ENCODE data around the gene TECR. TPM values are rescaled to one million over a fixed set of nuclear protein-coding genes. Genes with fewer than 3 reads are reported as not detected.
A peak's percentile ranks its signal among the peaks of the same experiment; 100 is the strongest.
"Not testable (repeated sequence)": the region's sequence is repeated elsewhere in the genome, so short reads cannot be mapped to it uniquely, and the experiment has no call there.

The TECR gene
- total RNA-seq, 2 experiments from 2014 or later = 169 to 190 TPM

DNA sequence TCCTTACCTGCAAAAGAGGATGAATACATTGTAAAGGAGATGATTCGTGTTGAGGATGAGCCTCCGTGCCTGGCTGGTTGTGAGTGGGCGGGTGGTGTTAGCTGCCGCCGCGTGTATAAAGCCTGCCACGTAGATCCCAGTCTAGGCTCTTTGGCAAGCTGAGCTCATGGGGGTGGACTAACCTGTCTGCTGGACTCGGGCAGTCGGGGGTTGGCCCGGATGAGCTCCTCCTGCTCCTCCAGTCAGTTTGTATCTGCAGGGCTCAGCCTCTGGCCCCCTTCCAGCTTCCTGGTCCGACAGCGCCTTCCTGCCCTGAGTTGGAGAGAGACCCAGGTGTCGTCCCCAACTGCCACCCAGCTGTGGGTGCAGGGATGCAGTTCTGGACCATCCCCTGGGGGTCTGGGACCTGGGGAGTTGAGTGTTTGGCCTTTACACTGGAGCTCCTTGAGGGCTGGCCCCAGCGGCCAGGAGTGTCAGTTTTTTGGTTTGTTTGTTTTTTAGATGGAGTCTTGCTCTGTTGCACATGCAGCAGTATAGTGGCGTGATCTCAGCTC lies 20.9 kb downstream of the TECR start:
- Mint-ChIP-seq H3K9me3 (no peaks in the 10 kb centered on the region), H3K27me3 (no peaks in the 10 kb centered on the region), H3K27ac (peak overlapping the region; percentile 88), H3K36me3 (ENCODE audit: low read depth) (peaks cover 16% of the 10 kb centered on the region), H3K4me3 (no peak overlapping the region), H3K4me1 (peaks cover 49% of the 10 kb centered on the region)
- ChIA-PET POLR2A (no interaction called here), CTCF (interaction anchor here (1.1 to 2.0 kb wide), 3 partner anchors 12 to 18 kb away, joined by 3 to 5 read pairs (median 4); no protein-coding TSS in a partner anchor)
- no peak for DNase-seq

DNA sequence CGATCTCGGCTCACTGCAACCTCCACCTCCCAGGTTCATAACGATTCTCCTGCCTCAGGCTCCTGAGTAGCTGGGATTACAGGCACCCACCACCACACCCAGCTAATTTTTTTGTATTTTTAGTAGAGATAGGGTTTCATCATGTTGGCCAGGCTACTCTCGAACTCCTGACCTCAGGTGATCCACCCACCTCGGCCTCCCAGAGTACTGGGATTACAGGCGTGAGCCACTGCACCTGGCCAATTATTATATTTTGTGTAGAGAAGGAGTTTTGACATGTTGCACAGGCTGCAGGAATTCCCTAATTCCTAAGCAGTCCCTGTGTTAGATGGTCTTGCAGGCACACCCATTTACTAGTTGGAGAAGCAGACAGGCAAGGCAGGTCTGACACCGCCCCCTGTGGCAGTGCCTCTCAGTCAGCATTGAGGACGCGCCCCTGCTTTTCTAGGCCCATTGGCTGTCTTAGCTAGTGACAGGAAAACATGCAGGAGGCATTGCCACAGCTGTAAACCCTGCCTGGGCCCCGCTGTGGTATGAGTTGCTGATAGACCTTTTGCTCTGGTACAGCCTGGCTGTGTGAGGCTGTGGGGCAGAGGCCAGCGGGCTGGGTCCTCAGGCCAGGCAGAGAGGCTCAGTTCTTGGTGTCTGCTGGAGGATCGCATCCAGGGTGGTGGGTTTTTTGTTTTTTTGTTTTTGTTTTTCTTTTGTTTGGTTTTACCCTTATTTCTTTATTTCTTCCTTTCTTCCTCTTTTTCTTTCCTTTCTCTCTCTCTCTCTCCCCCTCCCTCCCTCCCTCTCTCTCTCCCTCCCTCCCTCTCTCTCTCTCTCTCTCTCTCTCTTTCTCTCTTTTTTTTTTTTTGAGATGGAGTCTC lies 22.0 kb downstream of the TECR start:
- H3K9me3 Mint-ChIP-seq, H3K27me3 Mint-ChIP-seq, H3K4me3 Mint-ChIP-seq, POLR2A ChIA-PET: not testable (repeated sequence)
- peaks cover 48% of the 10 kb centered on the region for H3K4me1 Mint-ChIP-seq
- CTCF ChIA-PET = interaction anchor here (0.6 to 2.0 kb wide), 5 partner anchors 13 to 172 kb away, joined by 3 to 5 read pairs (median 4); no protein-coding TSS in a partner anchor
- peak overlapping the region; percentile 88 for H3K27ac Mint-ChIP-seq
- H3K36me3 Mint-ChIP-seq (ENCODE audit: low read depth) = peaks cover 20% of the 10 kb centered on the region
- peak; percentile 89 for DNase-seq

GRCh38 chr19:14552006-14552360 lies 22.6 kb downstream of the TECR start:
- DNase-seq, POLR2A ChIA-PET, H3K27me3 Mint-ChIP-seq, H3K9me3 Mint-ChIP-seq: not testable (repeated sequence)
- Mint-ChIP-seq H3K4me3 (peak overlapping the region; percentile 19), H3K4me1 (peaks cover 48% of the 10 kb centered on the region), H3K27ac (peak overlapping the region; percentile 88), H3K36me3 (ENCODE audit: low read depth) (peaks cover 20% of the 10 kb centered on the region)
- CTCF ChIA-PET = interaction anchor here (0.6 to 1.1 kb wide), 2 partner anchors 45 to 173 kb away, joined by 3 to 5 read pairs; no protein-coding TSS in a partner anchor

- POLR2A ChIA-PET = no interaction called here
Measured at GRCh38 chr19:14553042-14553938, 23.9 kb downstream of the TECR start.

DNA sequence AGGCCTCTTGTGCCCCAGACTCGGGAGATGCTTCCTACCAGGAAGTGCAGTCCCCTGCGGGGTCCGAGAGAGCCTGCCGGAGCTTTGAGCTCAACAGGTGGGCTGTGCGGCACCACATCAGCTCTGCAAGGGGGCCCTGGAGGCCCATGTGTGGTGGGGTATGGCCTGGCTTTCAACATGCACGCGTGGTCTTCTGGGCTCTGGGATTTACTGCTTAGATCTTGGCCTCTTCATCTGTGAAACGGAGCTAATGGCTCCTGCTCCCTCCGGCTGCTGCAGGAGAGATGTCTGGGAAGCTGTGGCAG lies 24.5 kb downstream of the TECR start:
- ChIA-PET CTCF (interaction anchor here (0.9 to 1.9 kb wide), 3 partner anchors 10 to 16 kb away, joined by 3 to 5 read pairs (median 3); no protein-coding TSS in a partner anchor), POLR2A (interaction anchor here (0.5 kb wide), 1 partner anchor 475 kb away, joined by 3 read pairs; no protein-coding TSS in a partner anchor)
- Mint-ChIP-seq H3K27me3 (no peaks in the 10 kb centered on the region), H3K4me3 (no peak overlapping the region), H3K36me3 (ENCODE audit: low read depth) (peaks cover 12% of the 10 kb centered on the region), H3K4me1 (peaks cover 48% of the 10 kb centered on the region), H3K9me3 (no peaks in the 10 kb centered on the region), H3K27ac (peak overlapping the region; percentile 19)
- DNase-seq = no peak

More at GRCh38 chr19:14553042-14553938, 23.9 kb downstream of the TECR start:
- CTCF ChIA-PET = interaction anchor here (0.6 to 1.9 kb wide), 3 partner anchors 10 to 416 kb away, joined by 3 to 5 read pairs (median 3); no protein-coding TSS in a partner anchor
- Mint-ChIP-seq H3K4me1 (peaks cover 50% of the 10 kb centered on the region), H3K9me3 (no peaks in the 10 kb centered on the region), H3K27ac (peak overlapping the region; percentile 88), H3K36me3 (ENCODE audit: low read depth) (peaks cover 18% of the 10 kb centered on the region), H3K27me3 (no peaks in the 10 kb centered on the region), H3K4me3 (no peak overlapping the region)
- DNase-seq = no peak

DNA sequence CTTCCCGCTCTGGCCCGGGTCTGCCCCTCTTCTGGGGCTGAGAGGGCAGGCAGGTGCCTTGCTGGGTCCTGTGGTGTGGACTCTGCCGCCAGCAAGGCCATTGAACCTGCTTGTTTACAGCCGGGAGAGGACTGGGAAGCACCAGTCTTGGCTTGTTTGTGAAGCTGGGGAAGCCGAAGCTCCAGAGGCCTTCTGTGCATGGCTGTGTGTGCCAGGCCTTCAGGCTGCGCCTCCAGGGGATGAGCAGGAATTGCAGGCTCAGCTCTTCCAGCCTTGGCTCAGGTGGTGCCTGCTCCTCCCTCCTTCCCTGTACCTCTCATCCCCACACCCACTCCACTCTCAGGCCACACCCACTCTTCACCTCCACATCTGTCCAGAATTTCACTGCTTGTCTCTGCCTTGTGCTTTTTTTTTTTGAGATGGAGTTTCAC lies 25.0 kb downstream of the TECR start:
- Mint-ChIP-seq H3K4me3 (no peak overlapping the region), H3K36me3 (ENCODE audit: low read depth) (peaks cover 12% of the 10 kb centered on the region), H3K27me3 (no peaks in the 10 kb centered on the region), H3K4me1 (peaks cover 48% of the 10 kb centered on the region), H3K27ac (peak overlapping the region; percentile 55), H3K9me3 (no peaks in the 10 kb centered on the region)
- CTCF ChIA-PET = interaction anchor here (0.7 to 1.9 kb wide), 3 partner anchors 11 to 36 kb away, joined by 3 to 5 read pairs (median 3); no protein-coding TSS in a partner anchor
- no peak for DNase-seq
- POLR2A ChIA-PET = interaction anchor here (0.5 kb wide), 1 partner anchor 475 kb away, joined by 3 read pairs; no protein-coding TSS in a partner anchor

DNA sequence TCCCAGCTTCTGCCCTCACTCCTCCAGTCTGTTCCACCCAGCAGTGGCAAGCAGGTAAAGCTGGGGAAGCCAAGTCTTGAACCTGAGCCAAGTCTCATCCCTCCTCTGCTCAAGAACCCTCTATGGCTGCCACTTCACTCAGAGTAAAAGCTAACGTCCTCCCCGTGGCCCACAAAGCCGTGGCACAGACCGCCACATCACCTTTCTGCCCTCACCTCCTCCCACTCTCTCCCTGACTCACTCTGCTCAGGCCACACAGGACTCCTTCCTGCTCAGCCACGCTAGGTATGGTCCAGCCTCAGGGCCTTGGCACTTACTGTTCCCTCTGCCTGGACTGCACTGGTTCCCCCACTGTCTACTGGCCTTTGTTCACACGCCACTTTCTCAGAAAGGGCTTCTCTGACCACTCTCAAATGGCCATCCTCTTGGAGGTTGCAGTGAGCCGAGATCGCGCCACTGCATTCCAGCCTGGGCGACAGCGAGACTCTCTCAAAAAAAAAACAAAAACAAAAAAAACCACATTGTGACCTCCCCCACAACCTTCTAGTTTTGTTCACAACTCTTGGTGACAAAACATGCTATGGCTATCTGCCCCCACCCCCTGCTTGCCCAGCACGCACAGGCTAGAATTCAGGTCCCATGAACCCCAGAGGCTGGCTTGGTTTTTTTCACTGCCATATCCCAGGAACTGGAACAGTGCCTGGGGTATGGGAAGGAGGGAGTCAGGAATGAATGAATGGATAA lies 26.7 kb downstream of the TECR start:
- peaks cover 5% of the 10 kb centered on the region for H3K36me3 Mint-ChIP-seq (ENCODE audit: low read depth)
- no peak overlapping the region for H3K4me3 Mint-ChIP-seq
- no peak for DNase-seq
- H3K27me3 Mint-ChIP-seq = no peaks in the 10 kb centered on the region
- H3K9me3 Mint-ChIP-seq = no peaks in the 10 kb centered on the region
- H3K27ac Mint-ChIP-seq = peak overlapping the region; percentile 73
- CTCF ChIA-PET = interaction anchor here (0.5 to 2.8 kb wide), 9 partner anchors 9 to 145 kb away, joined by 3 to 30 read pairs (median 5); partner anchors contain the start of gene NDUFB7
- H3K4me1 Mint-ChIP-seq = peaks cover 36% of the 10 kb centered on the region
- POLR2A ChIA-PET = no interaction called here

GRCh38 chr19:14556662-14557188 lies 27.3 kb downstream of the TECR start:
- CTCF ChIA-PET = interaction anchor here (0.5 to 2.8 kb wide), 12 partner anchors 8 to 146 kb away, joined by 3 to 30 read pairs (median 4); partner anchors contain the start of genes GIPC1 and NDUFB7

GRCh38 chr19:14558370-14559066 lies 29.1 kb downstream of the TECR start:
- ChIA-PET POLR2A (no interaction called here), CTCF (interaction anchor here (2.1 kb wide), 1 partner anchor 128 kb away, joined by 6 read pairs; no protein-coding TSS in a partner anchor)
- Mint-ChIP-seq H3K36me3 (ENCODE audit: low read depth) (peaks cover 5% of the 10 kb centered on the region), H3K27me3 (no peaks in the 10 kb centered on the region), H3K4me3 (no peak overlapping the region), H3K4me1 (peaks cover 19% of the 10 kb centered on the region), H3K27ac (no peak overlapping the region), H3K9me3 (no peaks in the 10 kb centered on the region)
- no peak for DNase-seq

More at GRCh38 chr19:14556662-14557188, 27.3 kb downstream of the TECR start:
- H3K9me3 Mint-ChIP-seq = no peaks in the 10 kb centered on the region
- no peak overlapping the region for H3K27ac Mint-ChIP-seq
- peaks cover 5% of the 10 kb centered on the region for H3K36me3 Mint-ChIP-seq (ENCODE audit: low read depth)
- peaks cover 29% of the 10 kb centered on the region for H3K4me1 Mint-ChIP-seq
- DNase-seq = peak; percentile 69
- POLR2A ChIA-PET = interaction anchor here (0.7 kb wide), 1 partner anchor 35 kb away, joined by 5 read pairs; no protein-coding TSS in a partner anchor
- H3K27me3 Mint-ChIP-seq = no peaks in the 10 kb centered on the region
- no peak overlapping the region for H3K4me3 Mint-ChIP-seq

DNA sequence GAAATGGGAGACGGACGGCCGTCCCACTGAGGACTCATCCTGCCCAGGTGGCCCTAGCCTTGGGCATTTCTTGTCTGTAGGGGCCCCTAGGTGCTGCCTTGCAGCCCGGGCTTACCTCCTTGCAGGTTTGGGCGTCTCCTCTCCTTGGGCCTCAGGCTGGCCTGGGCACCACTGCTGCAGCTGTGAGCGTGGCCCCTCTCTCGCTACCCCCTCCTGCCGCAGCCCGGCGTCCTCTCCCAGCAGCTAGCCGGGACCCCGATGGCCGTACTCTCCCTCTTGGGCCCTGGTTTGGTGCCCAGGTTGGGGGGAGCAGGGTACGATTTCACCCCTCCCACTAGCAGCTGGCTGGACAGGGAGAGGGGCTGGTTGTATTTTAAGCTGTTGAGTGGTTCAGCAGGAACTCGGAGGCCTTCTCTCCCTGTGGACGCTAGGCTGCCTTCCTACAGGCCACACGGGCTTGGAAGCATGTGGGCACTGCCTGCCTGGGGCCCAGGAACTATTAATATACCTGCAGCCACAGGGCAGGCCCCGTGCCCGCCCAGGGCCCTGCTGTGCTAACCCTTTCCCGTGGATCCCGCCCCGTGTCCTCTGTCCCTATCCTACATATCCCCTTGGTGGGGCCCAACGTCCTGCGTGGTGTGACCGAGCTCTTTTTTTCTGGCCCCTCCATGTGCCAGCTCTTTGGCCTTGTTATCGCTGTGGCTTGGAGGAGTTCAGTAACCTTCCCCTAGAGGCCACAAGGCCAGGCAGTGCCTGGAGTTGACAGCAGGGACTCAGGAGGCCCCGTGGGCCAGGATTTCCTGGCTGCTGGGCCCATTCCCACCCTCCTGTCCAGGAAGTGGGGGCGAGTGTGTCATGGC lies 30.8 kb downstream of the TECR start:
- peaks cover 22% of the 10 kb centered on the region for H3K4me1 Mint-ChIP-seq
- H3K36me3 Mint-ChIP-seq (ENCODE audit: low read depth) = peaks cover 14% of the 10 kb centered on the region
- no peaks in the 10 kb centered on the region for H3K27me3 Mint-ChIP-seq
- DNase-seq = no peak
- H3K27ac Mint-ChIP-seq = no peak overlapping the region
- no peak overlapping the region for H3K4me3 Mint-ChIP-seq
- ChIA-PET POLR2A (interaction anchor here (0.6 kb wide), 1 partner anchor 12 kb away, joined by 3 read pairs; no protein-coding TSS in a partner anchor), CTCF (interaction anchor here (1.5 kb wide), 1 partner anchor 11 kb away, joined by 3 read pairs; the partner anchor contains the start of gene NDUFB7)
- no peaks in the 10 kb centered on the region for H3K9me3 Mint-ChIP-seq

All from activated CD4-positive, alpha-beta T cell treated with anti-CD3 and anti-CD28 coated beads, Interleukin-2, amount 10 ng/mL, durations not matched to agents 7 days and 5 days (primary cell).